ENCODE results near the gene RPS14. TPM values are rescaled to one million over a fixed set of nuclear protein-coding genes. Genes with fewer than 3 reads are reported as not detected.

RPS14 gene
- total and polyA plus RNA-seq, 2 of the 8 experiments (the other 6 are each of a cell fraction or from before 2014, with no cell fraction given), result 2,548 to 6,423 TPM

DNA sequence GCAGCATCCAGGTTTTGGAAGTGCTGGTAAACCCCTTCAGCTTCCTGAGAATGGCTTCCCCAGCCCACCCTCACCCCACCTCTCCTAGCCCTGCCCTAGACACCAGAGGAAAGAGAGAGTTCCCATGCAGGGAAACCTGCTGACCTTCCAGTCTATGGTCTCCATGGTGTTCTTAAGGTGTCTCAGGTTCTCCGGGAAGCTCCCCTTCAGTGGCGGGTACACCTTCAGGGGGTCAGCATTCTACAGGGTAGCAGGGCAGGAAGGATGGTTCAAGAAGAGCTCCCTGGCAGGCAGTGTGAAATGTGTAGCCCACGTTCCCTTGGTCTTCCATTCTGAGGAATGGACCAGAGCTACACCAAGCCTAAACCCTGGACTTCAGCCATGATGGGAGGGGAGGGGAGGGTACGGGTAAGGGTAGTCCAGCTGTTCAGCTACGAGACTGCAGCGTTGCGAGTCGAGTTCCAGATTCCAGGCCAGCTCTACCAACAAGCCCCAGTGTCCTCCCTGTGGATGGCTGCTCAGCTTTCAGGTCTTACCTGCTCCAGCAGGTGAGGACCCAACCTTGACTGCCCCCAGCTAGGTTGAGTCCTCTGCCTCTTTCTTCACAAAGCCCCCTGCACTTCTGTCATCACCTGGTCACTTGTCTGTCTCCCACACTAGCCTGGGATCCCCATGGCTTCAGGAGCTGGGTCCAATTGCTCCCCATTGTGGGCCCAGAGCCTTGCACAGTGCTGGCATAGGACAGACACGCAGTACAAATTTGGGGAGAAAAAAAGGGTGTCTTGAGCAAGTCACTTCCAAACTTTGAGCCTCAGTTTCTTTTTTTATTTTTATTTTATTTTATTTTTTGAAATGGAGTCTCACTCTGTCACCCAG, 44.4 kb downstream of the RPS14 start:
- TF ChIP-seq, protein P1, sequence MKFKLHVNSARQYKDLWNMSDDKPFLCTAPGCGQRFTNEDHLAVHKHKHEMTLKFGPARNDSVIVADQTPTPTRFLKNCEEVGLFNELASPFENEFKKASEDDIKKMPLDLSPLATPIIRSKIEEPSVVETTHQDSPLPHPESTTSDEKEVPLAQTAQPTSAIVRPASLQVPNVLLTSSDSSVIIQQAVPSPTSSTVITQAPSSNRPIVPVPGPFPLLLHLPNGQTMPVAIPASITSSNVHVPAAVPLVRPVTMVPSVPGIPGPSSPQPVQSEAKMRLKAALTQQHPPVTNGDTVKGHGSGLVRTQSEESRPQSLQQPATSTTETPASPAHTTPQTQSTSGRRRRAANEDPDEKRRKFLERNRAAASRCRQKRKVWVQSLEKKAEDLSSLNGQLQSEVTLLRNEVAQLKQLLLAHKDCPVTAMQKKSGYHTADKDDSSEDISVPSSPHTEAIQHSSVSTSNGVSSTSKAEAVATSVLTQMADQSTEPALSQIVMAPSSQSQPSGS (IDR thresholded peaks at IDR 0.05; ENCODE audit: low read length), result no peak
- TF ChIP-seq POLR2AphosphoS5 (IDR thresholded peaks at IDR 0.05; ENCODE audit: low read depth, low read length), result 0 out of 2 replicates have a peak, but pooled peaks have one; percentile 34
- H3K79me2 ChIP-seq (ENCODE audit: control insufficient read depth in 1 of 2, insufficient read depth in 2 of 2, low read length in 2 of 2), result no peaks in the 10 kb centered on the region
- H3K14ac ChIP-seq (ENCODE audit: insufficient read length), result no peak overlapping the region
- no peak overlapping the region for H2AK5ac ChIP-seq (ENCODE audit: low read depth, low read length)
- H3K4me2 ChIP-seq (ENCODE audit: insufficient read depth in 1 of 2, low read depth in 2 of 2, low read length in 2 of 2), result no peak overlapping the region
- no peak overlapping the region for H4K5ac ChIP-seq (ENCODE audit: insufficient read length, low read depth, low read length)
- no peak overlapping the region for H2AFZ ChIP-seq (ENCODE audit: low read length)
- no peak overlapping the region for H2BK15ac ChIP-seq (ENCODE audit: low read length)
- no peak overlapping the region for H4K91ac ChIP-seq (replicated peaks; ENCODE audit: insufficient read length, low read length)
- H2BK12ac ChIP-seq (ENCODE audit: low read depth, low read length), result no peak overlapping the region
- no peaks in the 10 kb centered on the region for H3K79me1 ChIP-seq (ENCODE audit: low read depth, low read length)
- CTCF ChIA-PET (ENCODE audit: partially characterized antibody), result interaction anchor here (1.0 to 16.9 kb wide), 9 partner anchors 10 to 149 kb away, joined by 3 to 274 read pairs (median 6); no protein-coding TSS in a partner anchor
- no peak overlapping the region; the same call in 1 of the 2 replicates for H2BK5ac ChIP-seq (ENCODE audit: low read depth, low read length)
- peaks cover 3% of the 10 kb centered on the region for H3K23me2 ChIP-seq (ENCODE audit: low read depth, low read length)
- no peak overlapping the region for H2BK120ac ChIP-seq (replicated peaks; ENCODE audit: low read depth, low read length)
- H3K9me3 ChIP-seq (ENCODE audit: insufficient read depth in 2 of 2, low read depth in 1 of 2, low read length in 1 of 2), result no peaks in the 10 kb centered on the region
- no peak overlapping the region for H3K4ac ChIP-seq (replicated peaks; ENCODE audit: insufficient read length, low read depth, low read length)
- 91% methylated on average over 9 of the region's 9 CpGs; no CpG with 5 or more reads in 1 of the 2 experiments for WGBS, 2 experiments (ENCODE audit: extremely low coverage in 1 of 2, insufficient coverage in 1 of 2, insufficient read length in 1 of 2, insufficient replicate concordance in 2 of 2, low coverage in 1 of 2, low lambda C conversion rate in 2 of 2, missing lambda C conversion rate in 1 of 2)
- POLR2A ChIA-PET (ENCODE audit: partially characterized antibody), result interaction anchor here (0.8 to 19.1 kb wide), 10 partner anchors 8 to 44 kb away, joined by 3 to 455 read pairs (median 4); partner anchors contain the start of genes RPS14 and TCOF1
- H3K18ac ChIP-seq (ENCODE audit: extremely low read depth, low read length), result no peak overlapping the region
- DNase-seq (ENCODE audit: low read depth in 1 of 2, low spot score in 2 of 2) (no peak), FAIRE-seq (no peak)
- H3K9ac ChIP-seq (replicated peaks in 1 of 4; ENCODE audit: extremely low read depth in 1 of 4, low read depth in 3 of 4, low read length in 3 of 4), result no peak overlapping the region
- no peak overlapping the region for H3K23ac ChIP-seq (ENCODE audit: insufficient read length)
- H4K20me1 ChIP-seq (replicated peaks in 1 of 2; ENCODE audit: control insufficient read depth in 1 of 2, insufficient read depth in 2 of 2, low read length in 2 of 2), result peaks cover 4 to 5% of the 10 kb centered on the region in 2 experiments
- no peaks in the 10 kb centered on the region for H3K27me3 ChIP-seq (replicated peaks in 1 of 4; ENCODE audit: control insufficient read depth in 3 of 4, extremely low read depth in 1 of 4, insufficient read depth in 3 of 4, low read length in 3 of 4)
- peaks cover 2 to 7% (median 4%) of the 10 kb centered on the region in 4 experiments for H3K4me1 ChIP-seq (replicated peaks in 1 of 4; ENCODE audit: control insufficient read depth in 3 of 4, insufficient read depth in 4 of 4, low read length in 3 of 4)
- H3K27ac ChIP-seq (ENCODE audit: low read depth, low read length), result no peak overlapping the region
- H4K8ac ChIP-seq (ENCODE audit: extremely low read depth, insufficient read depth, low read length), result no peak overlapping the region
- no peak overlapping the region for H2BK20ac ChIP-seq (ENCODE audit: low read length)
- H3K56ac ChIP-seq (replicated peaks; ENCODE audit: insufficient read length, low read depth, low read length), result no peak overlapping the region
- no peak overlapping the region for H3K4me3 ChIP-seq (ENCODE audit: extremely low read depth in 1 of 4, insufficient read depth in 2 of 4, low read depth in 3 of 4, low read length in 4 of 4)
- H3K36me3 ChIP-seq (ENCODE audit: control insufficient read depth in 2 of 4, insufficient read depth in 4 of 4, low read length in 3 of 4), result peaks cover 8 to 26% (median 14%) of the 10 kb centered on the region in 4 experiments
